ENCODE measurements around the gene CCL13.
"Not testable (repeated sequence)": the region's sequence is repeated elsewhere in the genome, so short reads cannot be mapped to it uniquely, and the experiment has no call there.

CCL13 gene

DNA sequence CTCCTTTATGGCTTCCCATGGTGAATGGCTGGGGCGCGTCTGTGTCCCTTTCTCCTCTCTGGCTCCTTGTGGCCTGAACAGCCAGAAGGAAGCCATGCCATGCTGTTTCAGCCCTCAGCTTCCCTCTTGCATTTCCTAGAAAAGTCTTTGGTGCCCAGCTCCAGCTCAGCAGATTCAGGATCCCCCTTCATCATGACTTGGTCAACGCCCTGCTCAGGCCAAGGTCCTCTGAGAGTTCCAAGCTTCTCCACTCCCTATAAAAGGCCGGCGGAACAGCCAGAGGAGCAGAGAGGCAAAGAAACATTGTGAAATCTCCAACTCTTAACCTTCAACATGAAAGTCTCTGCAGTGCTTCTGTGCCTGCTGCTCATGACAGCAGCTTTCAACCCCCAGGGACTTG lies at the start of gene CCL13:
TSS of gene CCL13 (plus strand) at position 287 of the 400 bp plus-strand sequence. CDS start at position 334, 47 bp downstream.
- no peak for DNase-seq

- no peak for DNase-seq
Measured at GRCh38 chr17:34307110-34307509, 49.2 kb upstream of the CCL13 start.

DNA sequence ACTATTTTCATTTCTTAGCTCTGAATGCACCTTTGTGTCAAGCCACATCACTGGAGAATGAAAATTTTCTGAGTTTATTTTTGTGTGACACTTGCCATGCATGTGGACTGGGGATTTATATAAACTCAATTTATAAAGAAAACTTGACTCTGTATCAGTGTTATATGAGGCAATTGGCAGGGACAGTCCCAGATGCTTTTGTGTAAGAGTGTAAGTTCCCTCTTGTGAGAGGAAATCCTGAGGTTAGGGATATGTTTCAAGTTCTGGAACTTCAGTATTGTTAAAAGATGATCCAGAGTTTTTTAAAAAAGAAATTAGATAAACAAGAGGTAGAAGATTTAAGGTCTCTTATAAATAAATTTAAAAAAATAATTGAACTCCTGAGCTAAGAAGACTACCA lies 47.9 kb upstream of the CCL13 start:
- DNase-seq = no peak

GRCh38 chr17:34311291-34311690 lies 45.0 kb upstream of the CCL13 start:
- no peak for DNase-seq

GRCh38 chr17:34312080-34312479 lies 44.2 kb upstream of the CCL13 start:
- DNase-seq = no peak

DNA sequence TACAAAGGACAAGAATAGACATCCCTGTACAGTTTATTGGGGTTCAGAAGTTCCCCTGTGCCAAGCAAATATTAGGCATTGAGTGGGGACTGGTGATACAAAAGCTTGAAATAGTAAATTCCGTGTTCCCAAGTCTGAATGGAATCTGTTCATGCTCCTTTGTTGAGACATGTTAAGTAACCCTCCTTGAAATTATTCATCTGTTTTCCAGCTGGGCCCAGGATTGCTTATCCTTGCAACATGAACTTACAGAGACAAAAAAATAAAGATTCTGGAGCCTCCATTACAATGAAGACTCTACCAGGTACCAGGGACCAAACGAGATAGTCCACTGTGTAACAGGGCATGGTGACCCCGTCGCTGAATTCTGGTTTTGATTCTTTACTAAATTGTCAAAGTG lies 43.1 kb upstream of the CCL13 start:
- no peak for DNase-seq

GRCh38 chr17:34314279-34314678 lies 42.0 kb upstream of the CCL13 start:
- no peak for DNase-seq

DNA sequence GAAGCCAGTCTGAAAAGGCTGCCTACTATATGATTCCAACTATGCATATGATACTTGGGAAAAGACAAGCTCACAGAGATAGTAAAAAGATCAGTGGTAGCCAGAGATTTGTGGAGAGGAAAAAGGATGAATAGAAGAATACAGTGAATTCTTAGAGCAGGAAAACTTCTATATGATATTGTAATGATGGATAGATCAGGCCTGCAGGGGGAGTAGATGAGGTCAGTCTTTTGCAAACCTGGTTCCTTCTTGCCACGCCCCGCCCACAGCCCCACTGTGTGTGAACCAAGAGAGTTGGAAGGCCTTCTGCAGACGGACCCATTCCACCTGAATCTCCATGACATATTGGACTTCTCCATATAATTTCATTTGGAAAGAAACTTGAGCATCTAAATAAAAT lies 37.8 kb upstream of the CCL13 start:
- DNase-seq = peak in 1 of 2 donors; percentile 20

- DNase-seq = no peak
Measured at GRCh38 chr17:34319039-34319483, 37.2 kb upstream of the CCL13 start, which contains the start of gene CCL8. TSS of gene CCL8 (plus strand) at chr17:34319435. CDS start at chr17:34319502, 67 bp downstream.

DNA sequence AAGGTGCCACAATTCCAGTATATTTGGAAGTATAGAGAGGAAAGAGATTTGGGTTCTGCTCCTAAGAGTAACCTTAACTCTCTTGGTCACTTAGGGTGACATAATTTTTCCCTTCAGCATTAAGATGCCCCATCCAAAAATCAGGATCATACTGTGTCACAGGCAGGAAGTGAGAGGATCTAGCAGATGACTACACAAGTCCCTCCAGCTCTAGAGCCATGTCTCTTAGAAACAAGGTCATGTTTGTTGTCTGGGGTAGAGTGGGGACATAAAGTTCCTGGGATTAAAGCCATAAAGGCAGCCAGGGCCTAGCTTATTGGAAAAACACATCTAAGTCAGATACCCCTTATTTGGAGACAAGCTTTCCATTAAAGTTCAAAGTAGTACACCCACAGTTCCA lies 34.3 kb upstream of the CCL13 start:
- DNase-seq = no peak

- not testable (repeated sequence) for DNase-seq
Measured at GRCh38 chr17:34327580-34327979, 28.7 kb upstream of the CCL13 start.

DNA sequence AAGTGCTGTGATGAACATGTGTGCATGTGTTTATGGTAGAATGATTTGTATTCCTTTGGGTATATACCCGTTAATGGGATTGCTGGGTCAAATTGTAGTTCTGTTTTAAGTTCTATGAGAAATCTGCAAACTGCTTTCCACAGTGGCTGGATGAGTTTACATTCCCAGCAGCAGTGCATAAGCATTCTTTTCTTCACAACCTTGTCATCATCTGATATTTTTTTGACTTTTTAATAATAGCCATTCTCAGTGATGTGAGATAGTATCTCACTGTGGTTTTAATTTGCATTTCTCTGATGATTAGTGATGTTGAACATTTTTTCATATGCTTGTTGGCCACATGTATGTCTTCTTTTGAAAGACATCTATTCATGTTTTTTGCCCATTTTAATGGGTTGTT lies 18.6 kb upstream of the CCL13 start:
- DNase-seq = no peak

GRCh38 chr17:34339138-34339770 lies 17.0 kb upstream of the CCL13 start:
- DNase-seq = no peak

GRCh38 chr17:34341916-34342315 lies 14.4 kb upstream of the CCL13 start:
- no peak for DNase-seq

DNA sequence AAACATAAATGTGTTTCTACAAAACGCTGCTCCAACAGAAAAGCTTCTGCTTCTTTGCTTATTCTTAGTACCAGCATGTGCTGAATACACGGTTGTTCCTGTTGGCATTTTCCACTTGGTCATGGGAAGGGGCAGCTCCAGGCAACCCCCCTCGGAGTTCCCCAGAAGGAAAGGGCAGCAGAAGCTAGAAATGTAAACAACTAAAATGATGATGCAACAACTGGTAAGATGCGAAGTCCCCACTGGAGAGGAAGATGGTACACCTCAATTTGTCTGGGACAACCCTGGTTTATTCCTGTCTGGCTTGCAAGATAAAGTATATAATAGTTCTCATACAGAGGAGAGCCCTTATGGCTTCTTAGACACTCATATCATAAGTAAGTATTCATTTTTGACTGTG lies 9.2 kb upstream of the CCL13 start:
- no peak for DNase-seq

DNA sequence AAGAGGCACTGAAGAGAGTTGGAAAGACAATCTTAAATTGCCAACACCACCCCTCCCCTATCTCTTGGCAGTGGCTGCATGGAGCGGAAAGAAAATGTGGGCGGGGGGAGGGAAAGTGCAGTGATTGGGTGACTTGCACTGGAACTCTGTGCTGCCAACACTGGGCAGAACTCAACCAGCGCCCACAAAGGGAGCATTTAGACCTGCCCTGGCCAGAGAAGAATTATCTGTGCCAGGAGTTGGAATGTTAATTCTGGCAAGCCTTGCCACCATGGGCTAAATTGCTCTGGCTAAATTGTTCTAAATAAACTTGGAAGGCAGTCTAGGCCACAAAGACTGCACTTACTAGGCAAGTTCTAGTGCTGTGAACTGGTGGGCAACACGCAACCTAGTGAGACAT lies 6.5 kb upstream of the CCL13 start:
- DNase-seq = no peak

- no peak for DNase-seq
Measured at GRCh38 chr17:34351096-34351495, 5.2 kb upstream of the CCL13 start.

DNA sequence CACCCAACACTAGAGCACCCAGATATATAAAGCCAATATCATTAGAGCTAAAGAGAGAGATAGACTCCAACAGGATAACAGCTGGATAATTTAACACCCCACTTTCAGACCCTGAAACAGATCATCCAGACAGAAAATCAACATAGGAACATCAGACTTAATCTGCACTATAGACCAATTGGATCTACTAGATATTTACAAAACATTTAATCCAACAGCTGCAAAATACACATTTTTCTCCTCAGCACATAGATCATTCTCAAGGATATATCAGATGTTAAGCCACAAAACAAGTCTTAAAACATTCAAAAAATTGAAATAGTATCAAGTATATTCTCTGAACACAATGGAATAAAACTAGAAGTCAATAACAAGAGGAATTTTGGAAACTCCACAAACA lies 4.1 kb upstream of the CCL13 start:
- DNase-seq = no peak

GRCh38 chr17:34354637-34355036 lies 1.6 kb upstream of the CCL13 start:
- DNase-seq = no peak

DNA sequence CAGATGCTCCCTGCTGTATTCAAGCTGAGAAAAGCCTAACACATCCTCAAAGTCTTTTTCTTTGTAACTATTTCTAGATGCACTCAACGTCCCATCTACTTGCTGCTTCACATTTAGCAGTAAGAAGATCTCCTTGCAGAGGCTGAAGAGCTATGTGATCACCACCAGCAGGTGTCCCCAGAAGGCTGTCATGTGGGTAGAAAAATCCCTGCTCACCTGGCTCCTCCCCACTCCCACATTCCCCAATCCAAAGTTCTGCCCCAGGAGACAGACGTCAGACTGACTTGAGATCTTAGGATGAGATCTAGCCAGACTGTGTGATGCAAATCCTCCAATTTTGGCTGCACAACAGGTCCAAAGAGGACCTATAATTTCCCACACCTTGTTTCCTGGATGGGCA lies 1.1 kb downstream of the CCL13 start:
- no peak for DNase-seq

GRCh38 chr17:34358631-34359030 lies 2.4 kb downstream of the CCL13 start:
- DNase-seq = no peak

- no peak for DNase-seq
Measured at GRCh38 chr17:34360601-34361270, 4.5 kb downstream of the CCL13 start.

GRCh38 chr17:34361478-34362061 lies 5.3 kb downstream of the CCL13 start:
- DNase-seq = peak; percentile 67 to 85

GRCh38 chr17:34363183-34363661 lies 6.9 kb downstream of the CCL13 start, which contains the start of gene CCL1:
TSS of gene CCL1 (minus strand) at chr17:34363233. CDS start at chr17:34363161, 72 bp downstream.
- no peak for DNase-seq
